Bronchial epithelial cell (primary cell): Measurements from ENCODE around the gene HIVEP3. TPM values are rescaled to one million over a fixed set of nuclear protein-coding genes. Genes with fewer than 3 reads are reported as not detected.

ENCODE experiments used
- DNase-seq: peaks from one replicate; pipeline ENCODE4 v3.0.0-alpha.2; 2010; ENCODE audit warnings: low read depth
- FAIRE-seq: peaks from 2 replicates; lab custom pipeline; 2011; peaks lifted over from hg19 to GRCh38; lab: Jason Lieb, UNC
- H3K27me3 ChIP-seq: 2 replicates; pipeline ENCODE4 v1.5.1; 2011; ENCODE audit warnings: low read length; ENCODE audit not compliant: control insufficient read depth, insufficient read depth
- H3K36me3 ChIP-seq: 2 replicates; pipeline ENCODE4 v1.5.1; 2011; ENCODE audit warnings: low read length; ENCODE audit not compliant: control insufficient read depth, insufficient read depth
- H3K4me3 ChIP-seq: 2 replicates; pipeline ENCODE4 v1.5.1; 2011; ENCODE audit warnings: mild to moderate bottlenecking, low read depth, low read length, control low read depth
- CTCF ChIP-seq: IDR thresholded peaks from 2 replicates; pipeline ENCODE4 v1.5.1; 2011; ENCODE audit warnings: mild to moderate bottlenecking, moderate library complexity, low read length, control low read depth, inconsistent platforms; ENCODE audit not compliant: insufficient read depth, severe bottlenecking
- total RNA-seq: library from RNA; depleted of rRNA; stranded (reverse); fragments of >200 nt; gene quantifications from 2 replicates; pipeline ENCODE4 v1.2.1, GENCODE V29; 2014

Gene HIVEP3
- total RNA-seq, 1 donor from 2014 or later, result under 0.01 TPM

- H3K27me3 ChIP-seq, result no peaks in the 10 kb centered on the region
- no peaks in the 10 kb centered on the region for H3K36me3 ChIP-seq
- TF ChIP-seq CTCF, result no peak
- DNase-seq (no peak), FAIRE-seq (peak; percentile 52)
- H3K4me3 ChIP-seq, result no peak overlapping the region
These were observed 309.4 kb downstream of the HIVEP3 start for GRCh38 chr1:41609166-41609883.

- DNase-seq (peak; percentile 4), FAIRE-seq (no peak)
- H3K4me3 ChIP-seq, result no peak overlapping the region
- H3K36me3 ChIP-seq, result no peaks in the 10 kb centered on the region
- TF ChIP-seq CTCF, result no peak
- no peaks in the 10 kb centered on the region for H3K27me3 ChIP-seq
These were observed 310.5 kb downstream of the HIVEP3 start for GRCh38 chr1:41608211-41608610.

- DNase-seq (no peak), FAIRE-seq (no peak)
- TF ChIP-seq CTCF, result no peak
- Histone ChIP-seq H3K36me3 (no peaks in the 10 kb centered on the region), H3K4me3 (no peak overlapping the region), H3K27me3 (no peaks in the 10 kb centered on the region)
These were observed 310.9 kb downstream of the HIVEP3 start for GRCh38 chr1:41607808-41608207.

GRCh38 chr1:41599912-41600311, 318.8 kb downstream of the HIVEP3 start:
- Histone ChIP-seq H3K4me3 (no peak overlapping the region), H3K36me3 (no peaks in the 10 kb centered on the region), H3K27me3 (no peaks in the 10 kb centered on the region)
- peak; percentile 50 for TF ChIP-seq CTCF
- DNase-seq (no peak), FAIRE-seq (no peak)

- Histone ChIP-seq H3K4me3 (no peak overlapping the region), H3K36me3 (no peaks in the 10 kb centered on the region), H3K27me3 (no peaks in the 10 kb centered on the region)
- FAIRE-seq (no peak), DNase-seq (no peak)
- TF ChIP-seq CTCF, result no peak
These were observed 320.4 kb downstream of the HIVEP3 start for GRCh38 chr1:41598325-41598724.
